ENCODE measurements around the gene LHX8. TPM values are rescaled to one million over a fixed set of nuclear protein-coding genes. Genes with fewer than 3 reads are reported as not detected.

LHX8 gene
- polyA plus RNA-seq, 1 donor = not detected

DNA sequence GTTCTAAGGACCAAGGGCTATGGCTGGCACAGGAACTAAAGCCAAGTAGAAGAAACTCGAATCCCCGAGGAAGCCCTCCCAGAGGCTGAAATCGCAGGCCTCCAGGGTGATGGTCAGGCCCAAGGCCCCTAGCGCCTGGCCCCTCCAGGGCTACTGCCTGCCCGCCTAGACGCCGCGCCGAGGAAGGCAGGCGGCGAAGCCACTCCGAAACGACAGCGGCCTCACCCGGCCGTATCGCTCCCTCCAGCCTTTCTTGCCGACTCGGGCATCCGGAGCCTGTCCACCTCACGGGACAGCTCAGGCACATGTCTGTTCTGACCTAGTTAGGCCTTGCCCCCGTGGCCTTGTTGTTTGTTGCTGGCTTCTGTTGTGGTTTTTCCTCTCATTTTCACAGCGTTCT, 9.7 kb upstream of the LHX8 start:
- DNase-seq = no peak
- WGBS (ENCODE audit: insufficient coverage, low lambda C conversion rate) = no CpG with 5 or more reads among the region's 23 CpGs
- Histone ChIP-seq H3K36me3 (ENCODE audit: control insufficient read depth, insufficient read depth, low read length) (no peaks in the 10 kb centered on the region), H3K9me3 (ENCODE audit: control insufficient read depth, low read depth, low read length) (peaks cover 9% of the 10 kb centered on the region), H3K27ac (ENCODE audit: low read length) (no peak overlapping the region), H3K4me1 (ENCODE audit: control insufficient read depth, insufficient read depth, low read length) (no peaks in the 10 kb centered on the region), H3K27me3 (ENCODE audit: control insufficient read depth, insufficient read depth, low read length) (peaks cover 59% of the 10 kb centered on the region), H3K4me3 (ENCODE audit: low read length) (no peak overlapping the region)

DNA sequence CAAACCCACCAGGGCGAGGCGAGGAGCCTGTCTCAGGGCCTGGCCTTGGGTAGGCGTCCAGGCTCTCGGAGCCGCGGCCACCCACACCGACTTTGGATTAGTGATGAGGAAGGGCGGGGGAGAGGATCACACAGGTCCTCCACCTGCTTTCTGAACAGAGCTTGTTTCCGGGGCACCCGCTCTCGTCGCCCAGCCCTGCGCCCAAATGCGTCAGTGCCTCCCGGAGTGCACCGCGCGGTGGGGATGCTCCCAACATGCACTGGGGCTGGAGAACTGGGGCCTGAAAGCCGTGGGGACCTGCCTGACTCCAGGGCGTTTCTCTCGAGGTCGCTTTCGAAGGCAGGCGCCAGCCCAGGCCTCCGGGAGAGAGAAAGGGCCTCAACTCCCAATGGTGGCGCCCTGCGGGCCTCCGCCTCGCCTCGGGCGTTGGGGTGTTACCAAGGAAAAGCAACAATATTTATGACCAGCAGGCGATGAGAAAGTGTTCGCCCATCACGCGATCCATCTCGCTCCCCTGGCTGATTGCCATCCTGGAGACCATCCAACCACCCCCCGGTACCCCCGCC, 8.9 kb upstream of the LHX8 start:
- Histone ChIP-seq H3K27me3 (ENCODE audit: control insufficient read depth, insufficient read depth, low read length) (peaks cover 66% of the 10 kb centered on the region), H3K36me3 (ENCODE audit: control insufficient read depth, insufficient read depth, low read length) (no peaks in the 10 kb centered on the region), H3K4me3 (ENCODE audit: low read length) (no peak overlapping the region), H3K27ac (ENCODE audit: low read length) (no peak overlapping the region), H3K4me1 (ENCODE audit: control insufficient read depth, insufficient read depth, low read length) (no peaks in the 10 kb centered on the region), H3K9me3 (ENCODE audit: control insufficient read depth, low read depth, low read length) (peaks cover 11% of the 10 kb centered on the region)
- no peak for DNase-seq
- no CpG with 5 or more reads among the region's 38 CpGs for WGBS (ENCODE audit: insufficient coverage, low lambda C conversion rate)

DNA sequence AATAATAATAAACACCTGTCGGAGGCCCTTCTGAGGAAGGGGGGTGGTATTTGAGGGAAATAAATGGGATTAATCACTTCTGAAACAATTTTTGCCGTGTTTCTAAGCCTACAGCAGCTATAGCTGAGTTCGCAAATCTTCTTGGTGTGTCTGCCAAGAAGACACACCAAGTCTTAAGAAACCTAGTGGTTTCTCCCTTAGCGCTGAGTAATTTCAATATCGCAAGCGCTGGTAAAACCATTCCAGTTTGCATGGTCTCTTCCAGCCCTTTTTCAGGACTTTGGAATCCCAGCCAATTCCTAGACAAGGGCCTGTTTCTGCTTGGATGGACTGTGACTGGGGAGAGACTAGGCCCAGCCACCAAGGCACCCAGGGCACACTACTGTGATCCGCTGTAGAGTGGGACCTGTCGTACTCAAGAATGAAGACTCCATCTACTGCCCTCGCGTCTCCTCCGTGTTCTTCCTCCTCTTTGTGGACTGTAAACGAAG, 7.5 kb upstream of the LHX8 start:
- Histone ChIP-seq H3K27me3 (ENCODE audit: control insufficient read depth, insufficient read depth, low read length) (peaks cover 80% of the 10 kb centered on the region), H3K4me1 (ENCODE audit: control insufficient read depth, insufficient read depth, low read length) (no peaks in the 10 kb centered on the region), H3K27ac (ENCODE audit: low read length) (no peak overlapping the region), H3K36me3 (ENCODE audit: control insufficient read depth, insufficient read depth, low read length) (no peaks in the 10 kb centered on the region), H3K4me3 (ENCODE audit: low read length) (no peak overlapping the region), H3K9me3 (ENCODE audit: control insufficient read depth, low read depth, low read length) (peaks cover 15% of the 10 kb centered on the region)
- no peak for DNase-seq
- WGBS (ENCODE audit: insufficient coverage, low lambda C conversion rate) = no CpG with 5 or more reads among the region's 12 CpGs

DNA sequence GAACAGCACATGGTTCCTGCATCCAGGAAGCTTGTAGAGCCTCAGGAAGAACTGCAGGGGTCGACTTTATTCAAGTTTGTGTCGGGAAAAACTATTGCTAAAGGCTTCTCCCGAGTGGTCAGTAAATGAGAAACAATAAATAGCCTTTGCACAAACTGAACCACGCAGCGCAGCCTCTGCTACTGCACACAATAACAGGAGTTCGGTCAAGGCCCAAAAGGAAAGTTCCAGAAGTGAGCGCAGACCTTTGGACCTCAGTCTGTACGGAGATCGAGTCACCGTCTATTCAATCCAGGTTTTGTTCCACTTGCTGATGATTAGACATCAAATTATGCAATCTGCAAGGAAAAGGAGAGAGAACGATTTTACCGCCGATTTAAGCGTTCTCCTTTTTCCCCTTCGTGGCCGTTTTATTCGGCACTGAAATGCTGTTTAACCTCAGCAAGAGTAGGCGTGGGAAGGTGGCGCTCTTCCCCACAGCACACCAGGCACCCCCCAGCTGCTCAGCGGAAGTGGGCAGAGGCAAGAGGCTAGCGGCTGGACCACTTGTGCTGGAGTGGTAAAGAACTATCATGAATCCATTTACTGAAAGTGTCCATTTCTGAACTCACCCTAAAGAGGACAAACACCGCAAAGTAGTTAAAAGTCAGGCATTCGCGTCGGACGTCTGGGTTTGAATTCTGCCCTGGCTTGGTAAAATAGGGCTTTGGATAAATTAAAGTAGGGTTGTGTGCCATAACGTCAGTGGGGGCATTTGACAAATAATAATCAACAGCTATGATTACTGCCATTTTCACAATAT, 6.1 kb upstream of the LHX8 start:
- Histone ChIP-seq H3K4me1 (ENCODE audit: control insufficient read depth, insufficient read depth, low read length) (no peaks in the 10 kb centered on the region), H3K27me3 (ENCODE audit: control insufficient read depth, insufficient read depth, low read length) (peaks cover 95% of the 10 kb centered on the region), H3K27ac (ENCODE audit: low read length) (no peak overlapping the region), H3K9me3 (ENCODE audit: control insufficient read depth, low read depth, low read length) (peaks cover 15% of the 10 kb centered on the region), H3K36me3 (ENCODE audit: control insufficient read depth, insufficient read depth, low read length) (no peaks in the 10 kb centered on the region), H3K4me3 (ENCODE audit: low read length) (no peak overlapping the region)
- DNase-seq = no peak
- WGBS (ENCODE audit: insufficient coverage, low lambda C conversion rate) = 17% methylated on average over 1 of the region's 27 CpGs

DNA sequence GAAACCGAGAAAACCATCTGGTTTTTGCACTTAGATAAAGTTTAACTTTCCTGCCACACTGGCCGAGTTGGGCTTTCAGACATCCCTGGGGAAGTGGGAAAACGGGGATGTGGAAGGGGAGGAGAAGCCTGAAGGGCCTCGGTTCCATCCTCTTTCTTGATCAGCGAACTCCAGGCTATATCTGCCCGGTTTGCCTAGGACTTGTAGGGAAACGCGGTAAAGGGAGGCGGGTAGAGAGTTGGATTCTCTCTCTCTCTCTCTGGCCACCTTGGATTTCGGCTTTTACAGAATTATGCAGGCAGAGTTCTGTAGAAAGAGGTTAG, 4.6 kb upstream of the LHX8 start:
- DNase-seq = no peak
- H3K36me3 ChIP-seq (ENCODE audit: control insufficient read depth, insufficient read depth, low read length) = no peaks in the 10 kb centered on the region
- peaks cover 99% of the 10 kb centered on the region for H3K27me3 ChIP-seq (ENCODE audit: control insufficient read depth, insufficient read depth, low read length)
- no peak overlapping the region for H3K4me3 ChIP-seq (ENCODE audit: low read length)
- no CpG with 5 or more reads among the region's 10 CpGs for WGBS (ENCODE audit: insufficient coverage, low lambda C conversion rate)
- no peaks in the 10 kb centered on the region for H3K4me1 ChIP-seq (ENCODE audit: control insufficient read depth, insufficient read depth, low read length)
- H3K27ac ChIP-seq (ENCODE audit: low read length) = no peak overlapping the region
- peaks cover 12% of the 10 kb centered on the region for H3K9me3 ChIP-seq (ENCODE audit: control insufficient read depth, low read depth, low read length)

DNA sequence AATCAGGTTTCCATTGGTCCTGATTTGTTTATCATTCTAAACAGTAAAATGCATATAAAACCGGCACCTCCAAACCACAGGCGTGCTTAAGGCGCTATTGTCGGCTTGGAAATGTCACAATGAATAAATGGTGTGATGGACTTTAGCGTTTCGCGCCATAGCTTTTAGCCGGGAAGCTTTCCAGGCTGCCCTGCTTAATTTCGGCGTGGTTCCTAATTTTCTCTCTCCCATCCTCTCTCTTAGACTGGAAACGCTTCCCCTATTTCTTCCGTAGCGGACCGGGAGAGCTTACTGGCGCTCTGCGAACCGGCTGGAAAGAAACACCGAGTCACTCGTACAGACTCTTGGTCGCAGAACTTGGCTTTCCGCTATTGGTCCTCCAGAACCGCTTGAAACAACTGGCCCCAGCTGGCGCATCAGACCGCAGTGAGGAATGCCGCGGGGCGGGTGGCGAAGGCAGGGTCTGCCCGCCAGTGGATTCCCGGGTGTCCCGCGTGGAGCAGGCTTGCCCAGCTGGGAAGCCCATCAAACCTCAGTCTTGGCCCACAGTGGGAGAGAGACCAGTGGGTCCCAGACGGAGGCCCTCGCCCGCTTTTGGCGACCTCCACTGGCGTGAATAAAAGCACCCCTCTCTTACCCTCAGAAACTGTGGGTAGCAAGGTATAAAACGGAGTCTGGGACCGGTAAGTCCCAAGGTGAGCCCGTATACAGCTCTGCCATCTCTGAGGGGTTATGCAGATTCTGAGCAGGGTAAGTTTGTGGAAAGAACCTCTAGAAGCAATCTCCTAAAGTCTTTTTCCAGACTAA, 4.0 kb upstream of the LHX8 start:
- H3K4me1 ChIP-seq (ENCODE audit: control insufficient read depth, insufficient read depth, low read length) = peaks cover 5% of the 10 kb centered on the region
- no peak overlapping the region for H3K27ac ChIP-seq (ENCODE audit: low read length)
- DNase-seq = no peak
- WGBS (ENCODE audit: insufficient coverage, low lambda C conversion rate) = no CpG with 5 or more reads among the region's 40 CpGs
- no peak overlapping the region for H3K4me3 ChIP-seq (ENCODE audit: low read length)
- H3K36me3 ChIP-seq (ENCODE audit: control insufficient read depth, insufficient read depth, low read length) = no peaks in the 10 kb centered on the region
- peaks cover 12% of the 10 kb centered on the region for H3K9me3 ChIP-seq (ENCODE audit: control insufficient read depth, low read depth, low read length)
- peaks cover 99% of the 10 kb centered on the region for H3K27me3 ChIP-seq (ENCODE audit: control insufficient read depth, insufficient read depth, low read length)

DNA sequence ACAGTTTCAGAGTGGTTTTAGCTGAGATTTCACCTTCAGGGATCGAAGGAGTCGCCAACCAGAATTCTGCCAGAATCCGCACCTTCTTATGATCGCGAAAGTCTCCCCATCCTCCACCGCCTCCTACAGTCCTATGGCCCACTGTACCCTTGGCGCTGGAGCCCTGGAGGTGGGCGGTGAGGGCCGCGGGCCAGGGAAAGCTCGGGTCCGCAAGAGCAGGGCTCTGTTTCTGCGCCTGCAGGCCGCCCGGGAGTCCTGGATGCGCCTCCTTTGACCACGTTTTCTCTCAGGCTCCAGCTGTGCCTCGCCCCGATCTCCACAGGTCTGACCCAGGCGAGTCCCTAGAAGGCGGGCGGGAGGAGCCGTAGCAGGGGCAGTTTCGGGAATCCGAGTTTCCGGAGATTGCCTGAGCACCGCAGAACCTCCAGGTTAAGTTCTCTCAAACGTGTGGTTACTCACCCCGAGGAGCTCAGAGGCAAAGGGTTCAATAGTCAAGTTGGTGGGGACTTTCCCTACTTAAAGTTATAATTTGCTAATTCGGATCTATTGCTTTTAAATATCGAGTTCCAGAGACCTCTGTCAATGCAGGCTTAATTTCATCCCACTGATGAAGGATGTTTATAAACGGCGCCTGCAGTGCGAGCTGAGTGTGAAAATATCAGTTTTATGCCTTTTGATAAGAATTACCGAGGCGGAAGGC, 3.2 kb upstream of the LHX8 start:
- Histone ChIP-seq H3K36me3 (ENCODE audit: control insufficient read depth, insufficient read depth, low read length) (no peaks in the 10 kb centered on the region), H3K27ac (ENCODE audit: low read length) (no peak overlapping the region), H3K27me3 (ENCODE audit: control insufficient read depth, insufficient read depth, low read length) (peaks cover 99% of the 10 kb centered on the region), H3K4me1 (ENCODE audit: control insufficient read depth, insufficient read depth, low read length) (peaks cover 5% of the 10 kb centered on the region), H3K4me3 (ENCODE audit: low read length) (no peak overlapping the region), H3K9me3 (ENCODE audit: control insufficient read depth, low read depth, low read length) (peaks cover 11% of the 10 kb centered on the region)
- WGBS (ENCODE audit: insufficient coverage, low lambda C conversion rate) = no CpG with 5 or more reads among the region's 36 CpGs
- DNase-seq = no peak

DNA sequence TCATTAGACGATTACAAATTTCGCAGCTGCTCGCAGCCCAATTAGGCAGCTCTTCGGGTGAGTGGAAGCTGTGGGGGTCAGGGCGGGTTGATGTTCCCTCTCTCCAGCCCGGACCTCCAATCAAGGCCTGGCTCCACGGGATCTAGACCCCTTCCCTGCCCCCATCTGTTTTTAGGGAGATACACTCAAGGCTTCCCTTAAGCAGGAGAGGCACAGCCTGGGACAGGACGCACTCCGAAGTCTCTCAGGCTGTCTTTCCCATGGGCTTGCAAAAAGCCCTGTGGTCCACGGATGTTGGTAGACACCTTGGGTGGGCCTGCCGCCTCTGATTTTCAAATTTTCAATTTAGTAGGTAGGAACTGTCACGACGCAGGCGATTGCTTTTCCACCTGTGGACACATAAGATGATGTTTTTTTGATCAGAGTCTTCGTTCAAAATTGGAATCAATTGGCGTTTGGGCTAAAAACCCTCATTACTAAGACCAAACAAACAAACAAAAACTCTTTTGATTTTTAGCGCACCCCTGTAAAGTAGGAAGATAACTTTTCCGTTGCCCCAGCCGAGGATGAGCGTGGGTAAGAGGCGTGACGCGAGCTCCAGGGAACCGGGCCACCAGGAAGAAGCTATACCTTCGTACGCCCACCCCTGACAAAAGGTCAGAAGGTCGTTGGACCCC, 2.5 kb upstream of the LHX8 start:
- Histone ChIP-seq H3K36me3 (ENCODE audit: control insufficient read depth, insufficient read depth, low read length) (no peaks in the 10 kb centered on the region), H3K27ac (ENCODE audit: low read length) (no peak overlapping the region), H3K27me3 (ENCODE audit: control insufficient read depth, insufficient read depth, low read length) (peaks cover 98% of the 10 kb centered on the region), H3K4me1 (ENCODE audit: control insufficient read depth, insufficient read depth, low read length) (peaks cover 5% of the 10 kb centered on the region), H3K4me3 (ENCODE audit: low read length) (no peak overlapping the region), H3K9me3 (ENCODE audit: control insufficient read depth, low read depth, low read length) (peaks cover 14% of the 10 kb centered on the region)
- DNase-seq = no peak
- WGBS (ENCODE audit: insufficient coverage, low lambda C conversion rate) = no CpG with 5 or more reads among the region's 27 CpGs

DNA sequence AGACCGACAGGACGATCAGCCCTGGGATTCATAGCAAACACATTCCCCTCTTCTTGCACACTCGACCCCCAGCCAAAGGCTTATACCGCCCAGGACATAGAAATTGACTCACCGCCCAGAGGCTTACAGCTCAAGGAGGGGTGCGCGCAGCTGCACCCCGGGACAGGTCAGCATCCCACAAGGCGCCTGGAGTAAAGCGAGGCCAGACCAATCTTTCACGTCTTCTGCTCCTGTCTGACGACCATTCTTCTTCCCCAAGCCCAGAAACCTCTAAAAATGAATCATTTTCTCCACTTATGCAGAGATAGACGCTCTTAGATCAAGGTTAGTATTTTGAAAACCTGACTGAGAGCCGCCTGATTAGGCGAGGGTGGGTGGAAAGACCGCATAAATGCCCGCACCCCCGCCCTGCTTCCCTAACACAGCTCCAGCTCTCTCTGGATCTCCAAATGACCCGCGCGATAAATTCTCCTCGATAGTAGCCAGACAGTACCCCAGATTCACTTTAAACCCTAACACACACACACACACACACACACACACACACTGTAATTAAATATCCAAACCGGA, 1.9 kb upstream of the LHX8 start:
- Histone ChIP-seq H3K36me3 (ENCODE audit: control insufficient read depth, insufficient read depth, low read length) (no peaks in the 10 kb centered on the region), H3K9me3 (ENCODE audit: control insufficient read depth, low read depth, low read length) (peaks cover 14% of the 10 kb centered on the region), H3K27me3 (ENCODE audit: control insufficient read depth, insufficient read depth, low read length) (peaks cover 98% of the 10 kb centered on the region), H3K4me3 (ENCODE audit: low read length) (no peak overlapping the region), H3K27ac (ENCODE audit: low read length) (no peak overlapping the region), H3K4me1 (ENCODE audit: control insufficient read depth, insufficient read depth, low read length) (peaks cover 5% of the 10 kb centered on the region)
- DNase-seq = no peak
- 0% methylated on average over 2 of the region's 23 CpGs for WGBS (ENCODE audit: insufficient coverage, low lambda C conversion rate)
